Lung (tissue), 12 donors: ENCODE results near the gene MB21D2. TPM values are rescaled to one million over a fixed set of nuclear protein-coding genes. Genes with fewer than 3 reads are reported as not detected.

ENCODE experiments used
- ATAC-seq: fragments of 200-7000 bp; cut with Tn5 transposase; one replicate; pipeline ENCODE4 v1.9.1; 2020; ENCODE audit warnings: moderate number of reproducible peaks; ENCODE audit not compliant: insufficient read depth, low FRiP score
- DNase-seq, 3 donors: peaks; one replicate each; pipeline ENCODE4 v3.0.0-alpha.2; 2013 to 2017
- H3K27ac ChIP-seq, 2 donors: one replicate each; pipeline ENCODE4 v1.5.1; 2013; ENCODE audit warnings: mild to moderate bottlenecking in 2 of 2, moderate library complexity in 2 of 2, control low read depth in 1 of 2, inconsistent platforms in 1 of 2, low read depth in 1 of 2, low read length in 1 of 2
- H3K27me3 ChIP-seq, 3 donors: one replicate each; pipeline ENCODE4 v1.5.1; 2013; ENCODE audit warnings: low read length in 2 of 3; ENCODE audit not compliant: control insufficient read depth in 3 of 3, insufficient read depth in 3 of 3
- H3K36me3 ChIP-seq, 4 donors: one replicate each; pipeline ENCODE4 v1.5.1; 2013; ENCODE audit warnings: low read length in 4 of 4, mild to moderate bottlenecking in 1 of 4, moderate library complexity in 1 of 4; ENCODE audit not compliant: control insufficient read depth in 4 of 4, insufficient read depth in 4 of 4
- H3K4me1 ChIP-seq, 5 donors: one replicate each; pipeline ENCODE4 v1.5.1; 2013; ENCODE audit warnings: low read length in 5 of 5, mild to moderate bottlenecking in 2 of 5, moderate library complexity in 1 of 5; ENCODE audit not compliant: control insufficient read depth in 5 of 5, insufficient read depth in 5 of 5
- H3K4me3 ChIP-seq: one replicate; pipeline ENCODE4 v1.5.1; 2013; ENCODE audit warnings: mild to moderate bottlenecking, control low read depth, moderate library complexity
- H3K9ac ChIP-seq, 2 donors: one replicate each; pipeline ENCODE4 v1.5.1; 2013; ENCODE audit warnings: low read length in 2 of 2, control low read depth in 1 of 2; ENCODE audit not compliant: insufficient read depth in 1 of 2
- H3K9me3 ChIP-seq, 4 donors: one replicate each; pipeline ENCODE4 v1.5.1; 2013; ENCODE audit warnings: low read length in 3 of 4, mild to moderate bottlenecking in 1 of 4, moderate library complexity in 1 of 4; ENCODE audit not compliant: control insufficient read depth in 4 of 4, insufficient read depth in 3 of 4
- WGBS, 2 donors: extraction: QIAGEN DNeasy Blood & Tissue Kit; methylation state at CpG; one replicate each; pipeline ENCODE4 v1.1.7; 2013; 5-methylcytosine and 5-hydroxymethylcytosine counted together
- polyA plus RNA-seq, 2 donors: library from polyadenylated mRNA; stranded (reverse); fragments of 200-250 nt; gene quantifications; one replicate each; pipeline ENCODE4 v1.2.1, GENCODE V29; 2013
- total RNA-seq, 2 donors: library from RNA; depleted of rRNA in 1 of 2; stranded (reverse); fragments of >200 nt in 1 of 2; gene quantifications; one replicate each; pipeline ENCODE4 v1.2.1, GENCODE V29; 2014 to 2021
- TF ChIP-seq, protein P1 (sequence below): IDR thresholded peaks from 2 replicates; pipeline ENCODE4 v1.5.1; 2012; ENCODE audit warnings: mild to moderate bottlenecking; ENCODE audit errors: control extremely low read depth, extremely low read depth
- donor health status: control.
- donor health status: control.
- donor health status: Bipolar disorder and iron deficiency.
- donor health status: healthy.
- donor health status: DM: yes; HTN: yes; CAD: no.

The MB21D2 gene
- total and polyA plus RNA-seq, 4 donors = 2.8 to 6.3 (median 4.6) TPM

DNA sequence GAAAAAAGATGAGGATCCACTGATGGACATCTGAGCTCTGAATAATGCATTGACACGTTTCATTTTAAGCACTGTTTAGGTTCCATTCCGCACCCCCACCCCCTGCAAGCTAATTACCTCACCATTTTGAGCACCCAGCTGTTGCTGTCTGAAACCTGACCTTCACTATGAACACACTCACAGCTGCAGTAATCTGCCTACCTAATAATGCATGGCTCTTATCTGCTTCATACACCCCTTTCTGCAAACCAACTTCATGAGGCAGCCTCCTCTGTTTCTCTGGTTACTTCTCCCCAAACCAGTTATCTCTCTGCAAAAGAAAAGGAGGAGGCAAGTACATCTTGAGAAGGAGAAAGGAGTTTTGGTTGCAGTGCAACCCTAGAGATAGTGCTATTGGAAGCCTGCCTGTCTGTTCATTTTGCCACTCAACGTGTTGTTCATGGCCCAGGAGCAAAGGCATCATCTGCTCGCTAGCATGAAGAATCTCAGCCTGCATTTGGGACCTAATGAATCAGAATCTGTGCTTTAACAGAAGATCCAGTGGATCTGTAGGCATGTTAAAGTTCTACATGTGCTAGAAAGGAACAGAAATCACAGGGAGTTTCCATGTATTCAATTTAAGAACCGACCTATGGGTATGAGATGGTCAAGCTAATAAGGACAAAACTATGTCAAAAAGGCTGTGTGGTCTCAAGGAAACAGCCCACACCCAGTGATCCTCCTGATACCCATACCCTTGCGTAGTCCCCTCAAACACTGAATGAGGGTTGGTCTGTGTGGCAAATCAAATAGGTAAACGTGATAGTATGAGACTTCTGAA is 87.2 kb downstream of the MB21D2 start:
- no peak overlapping the region for H3K4me3 ChIP-seq
- WGBS, 2 donors = 84 to 85% methylated on average over 7 of the region's 7 CpGs
- no peak overlapping the region for H3K9ac ChIP-seq
- H3K36me3 ChIP-seq = no peaks in the 10 kb centered on the region
- H3K27ac ChIP-seq = no peak overlapping the region
- TF ChIP-seq, protein P1, sequence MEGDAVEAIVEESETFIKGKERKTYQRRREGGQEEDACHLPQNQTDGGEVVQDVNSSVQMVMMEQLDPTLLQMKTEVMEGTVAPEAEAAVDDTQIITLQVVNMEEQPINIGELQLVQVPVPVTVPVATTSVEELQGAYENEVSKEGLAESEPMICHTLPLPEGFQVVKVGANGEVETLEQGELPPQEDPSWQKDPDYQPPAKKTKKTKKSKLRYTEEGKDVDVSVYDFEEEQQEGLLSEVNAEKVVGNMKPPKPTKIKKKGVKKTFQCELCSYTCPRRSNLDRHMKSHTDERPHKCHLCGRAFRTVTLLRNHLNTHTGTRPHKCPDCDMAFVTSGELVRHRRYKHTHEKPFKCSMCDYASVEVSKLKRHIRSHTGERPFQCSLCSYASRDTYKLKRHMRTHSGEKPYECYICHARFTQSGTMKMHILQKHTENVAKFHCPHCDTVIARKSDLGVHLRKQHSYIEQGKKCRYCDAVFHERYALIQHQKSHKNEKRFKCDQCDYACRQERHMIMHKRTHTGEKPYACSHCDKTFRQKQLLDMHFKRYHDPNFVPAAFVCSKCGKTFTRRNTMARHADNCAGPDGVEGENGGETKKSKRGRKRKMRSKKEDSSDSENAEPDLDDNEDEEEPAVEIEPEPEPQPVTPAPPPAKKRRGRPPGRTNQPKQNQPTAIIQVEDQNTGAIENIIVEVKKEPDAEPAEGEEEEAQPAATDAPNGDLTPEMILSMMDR = no peak
- H3K9me3 ChIP-seq = no peaks in the 10 kb centered on the region
- no peak for ATAC-seq
- H3K27me3 ChIP-seq = no peaks in the 10 kb centered on the region
- H3K4me1 ChIP-seq = peaks cover 3 to 49% (median 15%) of the 10 kb centered on the region in 5 donors
- no peak for DNase-seq

DNA sequence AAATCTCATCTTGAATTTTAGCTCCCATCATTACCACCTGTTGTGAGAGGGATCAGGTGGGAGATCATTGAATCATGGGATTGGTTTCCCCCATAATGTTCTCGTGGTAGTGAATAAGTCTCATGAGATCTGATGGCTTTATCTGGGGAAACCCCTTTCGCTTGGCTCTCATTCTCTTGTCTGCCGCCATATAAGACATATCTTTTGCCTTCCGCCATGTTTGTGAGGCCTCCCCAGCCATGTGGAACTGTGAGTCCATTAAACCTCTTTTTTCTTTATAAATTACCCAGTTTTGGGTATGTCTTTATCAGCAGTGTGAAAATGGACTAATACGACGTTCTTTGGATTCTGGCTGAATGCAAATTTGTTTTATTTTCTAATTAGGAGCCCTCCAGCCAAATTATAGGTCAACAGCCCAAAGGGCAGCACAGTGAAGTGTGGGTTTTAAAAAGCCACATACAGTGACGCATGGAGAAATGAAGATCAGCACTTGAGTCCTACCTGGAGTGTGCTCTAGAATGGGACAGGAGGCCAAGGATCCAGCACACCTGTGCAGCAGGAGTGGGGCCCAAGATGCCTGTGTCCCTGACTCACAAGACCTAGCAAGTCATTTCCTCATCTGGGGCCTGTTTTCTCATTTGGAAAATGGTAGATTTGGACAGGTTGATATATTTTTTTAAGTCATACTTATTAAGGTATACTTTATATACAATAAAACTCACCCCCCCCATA is 89.6 kb downstream of the MB21D2 start:
- no peak overlapping the region for H3K4me3 ChIP-seq
- H3K9ac ChIP-seq = no peak overlapping the region
- TF ChIP-seq, protein P1 = no peak
- H3K27ac ChIP-seq = no peak overlapping the region
- no peak for ATAC-seq
- H3K4me1 ChIP-seq = peaks cover 3 to 44% (median 16%) of the 10 kb centered on the region in 5 donors
- 90 to 91% methylated on average over 7 of the region's 7 CpGs for WGBS, 2 donors
- H3K36me3 ChIP-seq = no peaks in the 10 kb centered on the region
- H3K9me3 ChIP-seq = no peaks in the 10 kb centered on the region
- DNase-seq = no peak
- H3K27me3 ChIP-seq = no peaks in the 10 kb centered on the region

DNA sequence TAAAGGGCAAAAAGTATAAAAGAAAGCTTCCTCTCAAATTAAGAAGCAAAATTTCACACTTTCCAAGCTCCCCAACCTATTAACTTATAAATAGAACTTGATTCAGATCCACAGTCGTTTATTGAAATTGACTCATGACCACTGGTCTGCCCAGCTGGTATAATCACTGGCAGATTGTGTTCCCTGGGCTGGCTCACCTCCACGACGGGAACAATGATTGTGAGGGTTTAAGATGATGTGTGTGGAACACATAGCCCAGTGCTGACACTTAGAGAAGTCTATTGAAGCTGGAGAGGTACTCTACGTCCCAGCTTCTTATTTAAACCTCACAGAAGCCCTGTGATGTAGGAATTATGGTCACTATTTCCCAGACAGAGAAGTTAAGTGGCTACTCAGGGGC is 90.4 kb downstream of the MB21D2 start:
- H3K9me3 ChIP-seq = no peaks in the 10 kb centered on the region
- H3K36me3 ChIP-seq = no peaks in the 10 kb centered on the region
- WGBS, 2 donors = 75 to 77% methylated on average over 4 of the region's 4 CpGs
- no peak overlapping the region for H3K9ac ChIP-seq
- ATAC-seq = no peak
- no peak overlapping the region for H3K27ac ChIP-seq
- TF ChIP-seq, protein P1 = no peak
- DNase-seq = no peak
- no peak overlapping the region for H3K4me3 ChIP-seq
- no peaks in the 10 kb centered on the region for H3K27me3 ChIP-seq
- peaks cover 3 to 37% (median 16%) of the 10 kb centered on the region in 5 donors for H3K4me1 ChIP-seq
